Mesenchymal stem cell (in vitro differentiated cells and primary cell): ENCODE data around the gene DPYD.

Experiments used
- DNase-seq: peaks from one replicate; pipeline ENCODE4 v3.0.0-alpha.2; 2013
- H2AFZ ChIP-seq: one replicate; pipeline ENCODE4 v1.6.1; 2013; ENCODE audit warnings: low read depth, mild to moderate bottlenecking, control low read depth, inconsistent platforms, low read length, moderate library complexity
- H2AK5ac ChIP-seq: 2 replicates; pipeline ENCODE4 v1.6.1; 2013; ENCODE audit warnings: low read length, moderate library complexity, mild to moderate bottlenecking, inconsistent platforms; ENCODE audit not compliant: severe bottlenecking
- H2BK120ac ChIP-seq: one replicate; pipeline ENCODE4 v1.6.1; 2013; ENCODE audit warnings: low read depth, mild to moderate bottlenecking, inconsistent platforms, low read length, moderate library complexity
- H2BK12ac ChIP-seq, 2 experiments: one replicate each; pipeline ENCODE4 v1.6.1; 2013; ENCODE audit warnings: inconsistent platforms in 2 of 2, low read length in 2 of 2, mild to moderate bottlenecking in 2 of 2, moderate library complexity in 2 of 2, control low read depth in 1 of 2
- H2BK15ac ChIP-seq: one replicate; pipeline ENCODE4 v1.6.1; 2013; ENCODE audit warnings: mild to moderate bottlenecking, low read depth, inconsistent platforms; ENCODE audit not compliant: poor library complexity, severe bottlenecking
- H2BK5ac ChIP-seq: 2 replicates; pipeline ENCODE4 v1.6.1; 2013; ENCODE audit warnings: low read depth, mild to moderate bottlenecking, low read length, control low read depth, inconsistent platforms; ENCODE audit not compliant: poor library complexity, severe bottlenecking
- H3K14ac ChIP-seq, 2 experiments: one replicate each; pipeline ENCODE4 v1.6.1; 2013; ENCODE audit warnings: inconsistent platforms in 2 of 2, low read length in 2 of 2, control low read depth in 1 of 2, mild to moderate bottlenecking in 1 of 2, moderate library complexity in 1 of 2
- H3K18ac ChIP-seq, 2 experiments: one replicate each; pipeline ENCODE4 v1.6.1; 2013; ENCODE audit warnings: inconsistent platforms in 2 of 2, low read length in 2 of 2, control low read depth in 1 of 2, low read depth in 1 of 2, mild to moderate bottlenecking in 1 of 2
- H3K23ac ChIP-seq, 2 experiments: one replicate each; pipeline ENCODE4 v1.6.1; 2013; ENCODE audit warnings: inconsistent platforms in 2 of 2, low read length in 2 of 2, mild to moderate bottlenecking in 2 of 2, moderate library complexity in 2 of 2, control low read depth in 1 of 2
- H3K27ac ChIP-seq: 2 replicates; pipeline ENCODE4 v1.5.1; 2013; ENCODE audit warnings: mild to moderate bottlenecking, moderate library complexity, low read length, control low read depth, inconsistent platforms; ENCODE audit not compliant: poor library complexity, severe bottlenecking
- H3K27me3 ChIP-seq, 2 experiments: 2 replicates each; pipeline versions ENCODE4 v1.6.1 to v1.7.0; 2013; ENCODE audit warnings: low read length in 2 of 2, mild to moderate bottlenecking in 2 of 2, moderate library complexity in 2 of 2, control low read depth in 1 of 2, inconsistent platforms in 1 of 2; ENCODE audit not compliant: control insufficient read depth in 1 of 2, insufficient read depth in 1 of 2
- H3K36me3 ChIP-seq, 2 experiments: 2 replicates each; pipeline versions ENCODE4 v1.6.1 to v1.7.0; 2013; ENCODE audit warnings: low read length in 2 of 2, control low read depth in 1 of 2, inconsistent platforms in 1 of 2, low read depth in 1 of 2, mild to moderate bottlenecking in 1 of 2; ENCODE audit not compliant: insufficient read depth in 2 of 2, control insufficient read depth in 1 of 2
- H3K4ac ChIP-seq, 2 experiments: one replicate each; pipeline ENCODE4 v1.6.1; 2013; ENCODE audit warnings: inconsistent platforms in 2 of 2, low read length in 2 of 2, mild to moderate bottlenecking in 2 of 2, moderate library complexity in 2 of 2, control low read depth in 1 of 2, low read depth in 1 of 2
- H3K4me1 ChIP-seq: 2 replicates; pipeline ENCODE4 v1.6.1; 2013; ENCODE audit warnings: low read depth, low read length, control low read depth; ENCODE audit not compliant: control insufficient read depth, insufficient read depth
- H3K4me2 ChIP-seq: 2 replicates; pipeline ENCODE4 v1.6.1; 2013; ENCODE audit warnings: low read length, mild to moderate bottlenecking, inconsistent platforms; ENCODE audit not compliant: poor library complexity, severe bottlenecking
- H3K4me3 ChIP-seq, 2 experiments: 2 replicates each; pipeline versions ENCODE4 v1.5.1 to v1.7.0; 2013; ENCODE audit warnings: low read length in 2 of 2, mild to moderate bottlenecking in 2 of 2, control low read depth in 1 of 2, low read depth in 1 of 2; ENCODE audit not compliant: insufficient read depth in 1 of 2
- H3K79me1 ChIP-seq: replicated peaks from 2 replicates; pipeline ENCODE4 v1.6.1; 2013; ENCODE audit warnings: mild to moderate bottlenecking, control low read depth, low read length, inconsistent platforms; ENCODE audit not compliant: poor library complexity, severe bottlenecking
- H3K9ac ChIP-seq: 2 replicates; pipeline ENCODE4 v1.7.0; 2013; ENCODE audit warnings: mild to moderate bottlenecking, low read length, moderate library complexity
- H3K9me3 ChIP-seq: 2 replicates; pipeline ENCODE4 v1.7.0; 2013; ENCODE audit warnings: mild to moderate bottlenecking, low read length; ENCODE audit not compliant: control insufficient read depth
- H4K8ac ChIP-seq: one replicate; pipeline ENCODE4 v1.6.1; 2013; ENCODE audit warnings: inconsistent platforms, mild to moderate bottlenecking, low read length, moderate library complexity
- H4K91ac ChIP-seq: one replicate; pipeline ENCODE4 v1.6.1; 2013; ENCODE audit warnings: mild to moderate bottlenecking, low read length, inconsistent platforms
- WGBS: methylation state at CpG from one replicate; pipeline ENCODE4 v1.1.7; 2013; ENCODE audit warnings: mixed read lengths; 5-methylcytosine and 5-hydroxymethylcytosine counted together

Gene DPYD

DNA sequence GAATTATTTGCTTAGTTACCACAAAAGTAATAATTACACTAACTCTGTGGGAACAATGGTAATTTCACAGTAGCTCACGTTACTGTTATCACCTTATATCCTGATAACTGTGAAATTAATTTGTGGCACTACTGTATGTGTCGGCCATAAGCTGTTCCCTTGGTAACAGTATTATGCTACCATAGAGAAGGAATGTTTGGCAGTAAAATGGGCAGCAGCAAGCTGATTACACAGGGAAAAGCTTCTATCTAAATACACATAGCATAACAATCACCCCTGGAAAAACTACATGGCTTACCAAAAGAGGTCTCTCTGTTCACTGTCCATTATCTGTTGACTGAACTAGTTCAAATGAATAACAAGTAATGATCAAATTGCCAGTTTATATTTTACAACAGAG is 124.1 kb downstream of the DPYD start:
- Histone ChIP-seq H3K27me3 (no peaks in the 10 kb centered on the region), H2BK12ac (no peak overlapping the region), H3K4me3 (no peak overlapping the region), H3K23ac (no peak overlapping the region), H3K9me3 (no peaks in the 10 kb centered on the region), H2BK5ac (no peak overlapping the region), H4K8ac (no peak overlapping the region), H2BK120ac (no peak overlapping the region), H3K27ac (no peak overlapping the region), H3K14ac (no peak overlapping the region), H3K4ac (no peak overlapping the region), H3K4me2 (no peak overlapping the region), H3K4me1 (no peaks in the 10 kb centered on the region), H2AFZ (no peak overlapping the region), H2BK15ac (no peak overlapping the region), H4K91ac (no peak overlapping the region), H3K18ac (no peak overlapping the region), H3K36me3 (peaks cover 0 to 4% of the 10 kb centered on the region in 2 experiments), H3K79me1 (no peaks in the 10 kb centered on the region), H2AK5ac (no peak overlapping the region), H3K9ac (no peak overlapping the region)
- peak; percentile 6 for DNase-seq
- 100% methylated on average over 1 of the region's 2 CpGs for WGBS

DNA sequence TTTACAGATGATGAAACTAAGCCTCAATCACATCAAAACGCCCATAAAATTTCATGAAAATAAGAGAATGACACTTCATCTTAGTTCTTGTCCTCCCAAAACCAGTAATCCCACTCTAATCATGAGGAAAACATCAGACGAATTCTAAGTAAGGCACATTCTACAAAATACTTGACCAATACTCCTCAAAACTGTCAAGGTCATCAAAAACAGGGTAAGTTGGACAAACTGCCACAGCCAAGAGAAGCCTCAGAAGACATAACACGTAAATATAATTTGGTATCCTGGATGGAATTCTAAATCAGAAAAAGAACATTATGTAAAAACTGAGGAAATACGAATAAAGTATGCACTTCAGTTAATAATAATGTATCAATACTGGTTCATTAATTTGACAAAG is 128.2 kb downstream of the DPYD start:
- Histone ChIP-seq H3K9me3 (no peaks in the 10 kb centered on the region), H3K14ac (no peak overlapping the region), H3K27ac (no peak overlapping the region), H3K4ac (no peak overlapping the region), H2AK5ac (no peak overlapping the region), H2BK15ac (no peak overlapping the region), H3K4me3 (no peak overlapping the region), H4K91ac (no peak overlapping the region), H2BK120ac (no peak overlapping the region), H3K9ac (no peak overlapping the region), H2BK12ac (no peak overlapping the region), H4K8ac (no peak overlapping the region), H3K79me1 (peaks cover 1% of the 10 kb centered on the region), H3K18ac (no peak overlapping the region), H2BK5ac (no peak overlapping the region), H2AFZ (no peak overlapping the region), H3K27me3 (no peaks in the 10 kb centered on the region), H3K4me1 (no peaks in the 10 kb centered on the region), H3K4me2 (no peak overlapping the region), H3K23ac (no peak overlapping the region), H3K36me3 (no peaks in the 10 kb centered on the region)
- WGBS, result 79% methylated on average over 3 of the region's 4 CpGs
- DNase-seq, result no peak

DNA sequence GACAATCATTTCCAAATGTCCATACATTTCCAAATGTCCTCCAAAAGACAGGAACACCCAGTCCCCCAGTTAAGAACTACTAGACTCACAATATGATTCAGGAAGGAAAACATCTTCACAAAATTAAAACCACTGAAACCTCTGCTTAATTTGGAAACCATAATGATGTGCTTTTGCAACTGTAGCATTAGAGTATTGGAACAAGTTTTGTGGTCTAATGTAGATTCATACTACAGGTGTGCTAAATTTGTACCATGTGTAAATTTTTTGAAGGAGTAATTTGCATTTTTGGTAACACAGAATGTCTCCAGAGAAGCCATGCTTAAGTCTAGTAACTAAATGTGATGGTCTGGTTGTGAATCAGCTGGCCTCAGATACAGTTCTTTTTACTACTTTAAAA is 129.6 kb downstream of the DPYD start:
- Histone ChIP-seq H3K4ac (no peak overlapping the region), H3K18ac (no peak overlapping the region), H3K4me2 (no peak overlapping the region)

DNA sequence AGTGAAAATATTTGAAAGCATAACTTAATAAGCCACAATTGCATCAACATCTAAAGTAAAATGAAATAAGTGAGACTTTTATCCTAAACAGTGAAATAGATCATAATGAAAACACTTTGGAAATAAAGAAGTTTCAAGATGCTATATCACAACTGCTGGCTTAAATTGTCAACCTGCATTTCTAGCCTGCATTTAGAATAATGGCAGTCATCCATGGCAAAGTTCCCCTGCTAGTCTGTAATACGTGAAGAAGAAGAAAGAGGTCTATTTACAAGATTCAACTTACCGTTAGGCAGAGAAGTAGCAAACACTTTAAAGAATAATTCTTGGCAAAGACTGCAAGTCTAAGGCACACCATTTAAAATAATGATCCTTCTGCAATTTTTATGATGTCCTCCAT is 133.6 kb downstream of the DPYD start:
- DNase-seq, result no peak
- Histone ChIP-seq H2BK15ac (no peak overlapping the region), H3K79me1 (peaks cover 1% of the 10 kb centered on the region)

More for the DNA sequence above, 129.6 kb downstream of the DPYD start:
- no peak overlapping the region for H3K23ac ChIP-seq
- no peak overlapping the region for H2BK12ac ChIP-seq
- no peaks in the 10 kb centered on the region for H3K36me3 ChIP-seq
- H3K27ac ChIP-seq, result no peak overlapping the region
- H3K79me1 ChIP-seq, result peaks cover 1% of the 10 kb centered on the region
- H2BK120ac ChIP-seq, result no peak overlapping the region
- no peak overlapping the region for H2AK5ac ChIP-seq
- H2BK5ac ChIP-seq, result no peak overlapping the region
- H3K4me3 ChIP-seq, result no peak overlapping the region
- H2BK15ac ChIP-seq, result no peak overlapping the region
- H3K27me3 ChIP-seq, result no peaks in the 10 kb centered on the region
- no peak for DNase-seq
- H2AFZ ChIP-seq, result no peak overlapping the region
- no peak overlapping the region for H3K9ac ChIP-seq
- no peak overlapping the region for H4K8ac ChIP-seq
- H3K14ac ChIP-seq, result no peak overlapping the region
- H3K4me1 ChIP-seq, result no peaks in the 10 kb centered on the region
- H3K9me3 ChIP-seq, result no peaks in the 10 kb centered on the region
- no peak overlapping the region for H4K91ac ChIP-seq

More for the DNA sequence above, 133.6 kb downstream of the DPYD start:
- WGBS, result 93% methylated on average over 2 of the region's 2 CpGs
- Histone ChIP-seq H3K9ac (no peak overlapping the region), H4K8ac (no peak overlapping the region), H3K4me1 (no peaks in the 10 kb centered on the region), H2BK5ac (no peak overlapping the region), H3K14ac (no peak overlapping the region), H3K9me3 (no peaks in the 10 kb centered on the region), H3K36me3 (no peaks in the 10 kb centered on the region), H3K4ac (no peak overlapping the region), H2BK12ac (no peak overlapping the region), H3K27ac (no peak overlapping the region), H3K4me3 (no peak overlapping the region), H3K4me2 (no peak overlapping the region), H2AFZ (no peak overlapping the region), H2AK5ac (no peak overlapping the region), H3K23ac (no peak overlapping the region), H2BK120ac (no peak overlapping the region), H3K27me3 (no peaks in the 10 kb centered on the region), H3K18ac (no peak overlapping the region), H4K91ac (no peak overlapping the region)
